Measurements from ENCODE around the gene GREB1L. TPM values are rescaled to one million over a fixed set of nuclear protein-coding genes. Genes with fewer than 3 reads are reported as not detected.

GREB1L gene
- total and polyA plus RNA-seq, 2 donors, result 0.10 to 1.4 TPM

DNA sequence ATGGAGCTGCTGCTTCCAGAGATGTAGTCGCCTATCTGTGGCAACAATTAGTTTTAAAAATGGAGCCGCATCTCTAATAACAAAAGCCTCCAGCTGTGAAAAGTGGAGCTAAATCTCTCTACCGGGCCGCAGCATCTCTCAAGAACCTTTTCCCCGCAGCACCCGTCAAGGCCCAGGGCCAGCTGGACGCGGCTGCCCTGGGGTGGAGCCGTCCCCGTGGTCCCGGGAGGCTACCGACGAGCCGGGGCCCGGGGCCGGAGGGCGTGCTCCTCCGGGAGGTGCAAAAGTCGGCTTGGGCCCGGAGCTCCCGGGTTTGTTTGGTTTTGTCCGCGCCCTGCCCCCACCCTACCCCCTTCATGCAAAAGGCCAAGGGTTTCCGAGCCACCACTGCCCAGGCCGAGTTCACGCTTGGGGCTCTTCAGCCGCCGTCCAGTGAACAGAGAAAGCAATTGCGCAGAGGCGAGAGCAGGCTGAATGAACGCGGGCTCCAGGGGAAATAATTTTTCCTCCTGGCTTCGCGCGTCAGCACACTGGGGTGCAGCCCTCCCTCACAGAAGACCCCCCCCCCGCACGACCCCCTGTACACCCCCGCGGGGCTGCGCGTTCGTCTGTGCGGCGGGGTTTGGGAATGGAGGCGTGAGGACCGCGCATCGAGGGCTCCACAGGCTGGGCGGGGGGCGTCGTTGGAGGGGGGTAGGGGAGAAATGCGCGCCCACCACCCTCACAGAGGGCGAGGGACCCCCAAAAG lies 557 bp upstream of the GREB1L start:
- 2% methylated on average over 54 of the region's 54 CpGs for WGBS
- no peak overlapping the region for H3K27ac ChIP-seq (ENCODE audit: low read depth)

DNA sequence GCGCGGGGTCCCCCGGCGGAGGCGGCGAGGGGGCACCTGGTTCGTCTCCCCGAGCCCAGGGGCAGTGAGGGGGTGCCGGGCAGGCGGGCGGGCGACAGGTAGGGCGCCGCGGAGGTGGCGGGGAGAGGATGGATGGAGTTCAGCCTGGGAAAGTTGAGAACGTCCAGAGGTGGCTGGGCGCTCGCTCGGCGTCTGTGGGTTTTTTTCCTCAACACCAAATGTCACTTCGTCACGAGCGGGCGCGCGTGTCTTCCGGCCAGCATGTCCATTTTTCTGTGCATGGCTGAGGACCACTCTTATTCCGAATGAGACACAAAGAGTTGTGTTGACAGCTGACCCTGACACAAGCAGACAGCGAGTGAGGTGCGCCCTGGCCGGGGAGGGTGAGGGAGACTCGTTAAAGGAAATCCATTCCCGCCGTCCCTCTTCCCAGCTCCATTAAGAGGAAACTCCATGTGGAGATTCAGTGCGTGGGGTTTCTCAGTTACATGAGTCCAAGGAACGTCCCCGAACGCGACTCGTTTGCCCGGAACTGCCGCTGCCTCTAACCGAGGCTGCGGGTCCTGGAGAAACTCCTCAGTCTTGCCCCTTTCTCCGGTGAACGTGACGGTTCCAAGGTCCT lies 859 bp downstream of the GREB1L start:
- Histone ChIP-seq H3K27ac (ENCODE audit: low read depth) (no peak overlapping the region), H3K4me3 (ENCODE audit: low read depth, low read length) (peak overlapping the region; percentile 73), H3K4me1 (ENCODE audit: insufficient read depth) (peaks cover 2% of the 10 kb centered on the region), H3K36me3 (ENCODE audit: insufficient read depth) (no peaks in the 10 kb centered on the region)
- WGBS, result 2% methylated on average over 48 of the region's 48 CpGs
- no peak for DNase-seq (ENCODE audit: extremely low spot score)

More for the DNA sequence above, 557 bp upstream of the GREB1L start:
- Histone ChIP-seq H3K4me3 (ENCODE audit: low read depth, low read length) (peak overlapping the region; percentile 73), H3K36me3 (ENCODE audit: insufficient read depth) (no peaks in the 10 kb centered on the region), H3K4me1 (ENCODE audit: insufficient read depth) (peaks cover 2% of the 10 kb centered on the region)
- no peak for DNase-seq (ENCODE audit: extremely low spot score)

DNA sequence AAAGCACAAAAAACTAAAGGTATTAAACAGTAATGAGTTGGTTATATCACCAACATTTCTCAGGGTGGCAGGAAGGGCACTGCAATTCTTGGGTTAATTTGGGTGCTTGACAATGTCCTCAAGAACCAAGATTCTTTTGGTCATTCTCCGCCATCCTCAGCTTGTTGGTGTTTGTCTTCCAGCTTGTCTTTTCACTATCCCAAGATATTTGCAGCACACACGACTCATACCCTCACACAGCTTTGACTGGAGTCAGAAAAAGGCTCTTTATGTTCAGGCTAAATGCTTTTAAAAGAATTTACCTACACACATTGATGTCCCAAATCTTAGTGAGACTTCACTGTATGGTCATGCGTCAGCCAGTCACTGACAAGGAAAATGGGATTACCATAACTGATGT lies 12.5 kb downstream of the GREB1L start:
- H3K4me1 ChIP-seq (ENCODE audit: insufficient read depth), result no peaks in the 10 kb centered on the region
- no peak overlapping the region for H3K4me3 ChIP-seq (ENCODE audit: low read depth, low read length)
- DNase-seq (ENCODE audit: extremely low spot score), result no peak
- H3K27ac ChIP-seq (ENCODE audit: low read depth), result no peak overlapping the region
- 72% methylated on average over 3 of the region's 3 CpGs for WGBS
- peaks cover 1% of the 10 kb centered on the region for H3K36me3 ChIP-seq (ENCODE audit: insufficient read depth)

DNA sequence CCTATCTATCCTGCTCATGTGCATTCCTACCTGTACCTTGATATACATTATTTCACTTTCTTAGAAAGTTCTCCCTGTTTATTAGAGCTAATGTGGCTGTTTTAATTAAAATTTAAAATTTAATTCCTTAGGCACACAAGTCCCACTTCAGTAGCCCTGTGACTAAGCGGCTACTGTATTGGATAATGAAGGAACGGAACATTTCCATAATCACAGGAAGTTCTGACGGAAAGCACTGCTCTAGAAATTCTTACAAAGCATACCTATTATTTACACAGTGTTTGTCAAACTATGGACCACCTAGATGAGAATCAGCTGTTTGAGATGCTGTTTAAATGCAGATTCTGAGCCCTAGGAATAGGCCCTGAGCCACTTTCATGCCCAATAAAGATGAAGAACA lies 13.2 kb downstream of the GREB1L start:
- Histone ChIP-seq H3K36me3 (ENCODE audit: insufficient read depth) (peaks cover 1% of the 10 kb centered on the region), H3K4me3 (ENCODE audit: low read depth, low read length) (no peak overlapping the region), H3K27ac (ENCODE audit: low read depth) (no peak overlapping the region), H3K4me1 (ENCODE audit: insufficient read depth) (no peaks in the 10 kb centered on the region)
- no peak for DNase-seq (ENCODE audit: extremely low spot score)
- WGBS, result 74% methylated on average over 3 of the region's 3 CpGs

DNA sequence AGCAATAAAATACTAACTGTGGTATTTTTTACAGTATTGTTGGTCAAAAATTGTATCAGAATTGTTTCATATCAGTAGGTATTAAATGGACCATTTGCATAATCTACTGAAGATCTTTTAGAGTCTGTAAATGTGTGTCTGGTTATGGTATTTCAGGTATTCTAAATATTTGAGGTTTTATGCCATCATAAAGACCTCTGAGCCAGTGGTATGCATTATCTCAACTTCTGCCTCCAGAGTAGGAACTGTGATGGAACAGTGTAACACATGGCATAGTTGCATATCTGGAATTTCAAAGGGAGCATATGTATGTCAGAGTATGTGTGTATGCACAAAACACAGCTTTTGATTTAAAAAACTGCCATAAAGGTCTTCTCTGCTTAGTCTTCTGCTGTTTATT lies 15.4 kb downstream of the GREB1L start:
- H3K36me3 ChIP-seq (ENCODE audit: insufficient read depth), result peaks cover 1% of the 10 kb centered on the region
- no peaks in the 10 kb centered on the region for H3K4me1 ChIP-seq (ENCODE audit: insufficient read depth)
- no peak for DNase-seq (ENCODE audit: extremely low spot score)
- H3K4me3 ChIP-seq (ENCODE audit: low read depth, low read length), result no peak overlapping the region
- no peak overlapping the region for H3K27ac ChIP-seq (ENCODE audit: low read depth)

DNA sequence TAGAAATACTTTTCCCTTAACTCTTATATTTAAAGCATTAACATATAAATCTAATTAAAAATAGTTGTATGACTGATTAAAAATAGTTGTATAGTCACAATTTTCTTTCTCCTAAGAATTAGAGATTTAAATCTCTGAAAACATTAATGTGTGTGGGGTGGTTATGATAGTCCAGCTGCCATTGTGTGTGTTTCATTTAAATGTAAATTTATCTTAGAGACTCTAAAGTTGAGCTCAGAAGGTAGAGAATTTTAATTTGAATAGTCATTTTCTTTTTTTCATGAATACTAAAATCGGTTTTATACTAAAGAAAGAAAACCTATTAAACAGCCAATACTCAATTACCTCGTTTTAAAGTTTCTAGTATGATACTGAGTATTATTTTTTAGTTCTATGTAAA lies 18.6 kb downstream of the GREB1L start:
- H3K36me3 ChIP-seq (ENCODE audit: insufficient read depth), result peaks cover 1% of the 10 kb centered on the region
- H3K27ac ChIP-seq (ENCODE audit: low read depth), result no peak overlapping the region
- H3K4me3 ChIP-seq (ENCODE audit: low read depth, low read length), result no peak overlapping the region
- H3K4me1 ChIP-seq (ENCODE audit: insufficient read depth), result no peaks in the 10 kb centered on the region
- WGBS, result 39% methylated on average over 2 of the region's 2 CpGs
- no peak for DNase-seq (ENCODE audit: extremely low spot score)

DNA sequence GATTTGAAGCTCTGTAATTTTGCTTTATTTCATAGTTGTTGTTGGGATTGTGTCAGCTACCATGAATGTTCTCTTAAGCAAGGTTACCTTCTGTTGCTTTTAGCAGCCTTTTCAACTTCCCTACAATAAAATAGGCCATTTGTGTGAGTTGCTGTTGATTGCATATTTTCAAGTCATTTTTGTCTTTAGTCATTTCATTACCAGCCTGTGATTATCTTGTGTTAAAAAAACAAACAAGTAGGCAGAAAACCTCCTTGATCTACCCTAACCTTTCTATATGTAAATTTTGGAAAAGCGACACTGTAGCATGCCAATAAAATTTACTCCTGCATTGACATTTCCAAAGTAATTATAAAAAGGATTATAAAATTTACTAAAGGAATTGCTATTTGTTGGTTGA lies 19.3 kb downstream of the GREB1L start:
- WGBS, result 94% methylated on average over 1 of the region's 1 CpG
- peaks cover 1% of the 10 kb centered on the region for H3K36me3 ChIP-seq (ENCODE audit: insufficient read depth)

DNA sequence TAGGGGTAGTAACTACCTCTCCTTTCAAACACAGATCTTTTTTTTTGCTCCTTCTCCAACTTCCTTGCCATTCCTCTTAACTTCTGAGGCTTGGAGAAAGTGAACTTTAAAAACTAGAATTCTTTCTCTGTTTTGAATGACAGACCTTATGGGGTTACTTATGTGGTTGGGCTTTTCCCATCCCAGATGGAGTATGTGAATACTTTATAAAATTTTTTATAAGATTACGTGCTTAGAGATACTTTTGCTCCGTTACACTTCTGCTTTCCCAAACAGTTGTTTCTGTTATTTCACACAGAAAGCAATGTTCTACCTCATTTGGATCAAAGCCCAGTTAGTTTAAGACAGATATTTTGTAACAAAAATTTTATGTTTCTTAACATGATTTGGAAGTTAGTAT lies 20.2 kb downstream of the GREB1L start:
- no peak overlapping the region for H3K27ac ChIP-seq (ENCODE audit: low read depth)
- WGBS, result 41% methylated on average over 2 of the region's 2 CpGs
- no peak overlapping the region for H3K4me3 ChIP-seq (ENCODE audit: low read depth, low read length)
- H3K36me3 ChIP-seq (ENCODE audit: insufficient read depth), result peaks cover 1% of the 10 kb centered on the region
- H3K4me1 ChIP-seq (ENCODE audit: insufficient read depth), result no peaks in the 10 kb centered on the region
- DNase-seq (ENCODE audit: extremely low spot score), result no peak

More for the DNA sequence above, 19.3 kb downstream of the GREB1L start:
- H3K4me1 ChIP-seq (ENCODE audit: insufficient read depth), result no peaks in the 10 kb centered on the region
- no peak overlapping the region for H3K27ac ChIP-seq (ENCODE audit: low read depth)
- H3K4me3 ChIP-seq (ENCODE audit: low read depth, low read length), result no peak overlapping the region
- no peak for DNase-seq (ENCODE audit: extremely low spot score)

DNA sequence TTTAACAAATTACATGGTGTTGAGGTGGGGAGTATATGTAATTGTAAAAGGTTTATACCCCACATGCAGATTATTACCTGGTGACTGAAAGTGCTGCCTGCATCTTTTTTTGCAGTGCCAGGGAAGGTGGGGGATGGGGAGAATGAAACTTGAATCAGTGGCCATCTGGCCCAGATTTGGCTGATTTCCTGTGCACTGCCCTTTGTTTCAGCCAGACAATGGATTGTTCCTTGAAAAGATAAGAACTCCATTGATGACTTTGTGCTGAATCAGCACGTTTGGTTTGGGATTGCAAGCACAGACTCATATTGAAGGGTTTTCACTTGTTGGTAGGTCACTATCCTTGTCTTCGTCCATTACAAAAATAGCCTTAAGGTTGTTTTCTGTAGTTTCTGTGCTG lies 20.9 kb downstream of the GREB1L start:
- no peak overlapping the region for H3K27ac ChIP-seq (ENCODE audit: low read depth)
- 66% methylated on average over 2 of the region's 2 CpGs for WGBS
- DNase-seq (ENCODE audit: extremely low spot score), result no peak
- H3K36me3 ChIP-seq (ENCODE audit: insufficient read depth), result no peaks in the 10 kb centered on the region
- H3K4me1 ChIP-seq (ENCODE audit: insufficient read depth), result no peaks in the 10 kb centered on the region
- H3K4me3 ChIP-seq (ENCODE audit: low read depth, low read length), result no peak overlapping the region

DNA sequence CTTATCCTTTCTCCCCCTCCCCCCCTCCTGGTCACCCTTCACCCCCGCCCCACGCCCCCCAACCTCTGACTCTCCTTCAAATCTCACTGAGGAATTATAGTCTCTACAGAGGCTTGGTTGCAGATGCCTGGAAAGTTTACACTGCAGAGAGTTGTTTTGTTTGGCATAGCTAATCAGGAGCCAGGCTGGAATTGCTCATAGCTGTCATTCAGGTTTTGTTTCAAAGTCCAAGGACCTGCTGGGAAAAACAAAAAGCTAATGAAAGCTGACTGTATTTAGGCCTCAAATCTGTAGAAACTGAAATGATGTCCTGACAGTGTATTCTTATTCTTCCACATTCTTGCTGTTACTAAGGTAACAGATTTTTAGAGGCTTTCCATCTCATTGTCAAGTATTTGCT lies 22.6 kb downstream of the GREB1L start:
- no peak overlapping the region for H3K27ac ChIP-seq (ENCODE audit: low read depth)
- no peak overlapping the region for H3K4me3 ChIP-seq (ENCODE audit: low read depth, low read length)
- H3K4me1 ChIP-seq (ENCODE audit: insufficient read depth), result no peaks in the 10 kb centered on the region
- 33% methylated on average over 2 of the region's 2 CpGs for WGBS
- no peaks in the 10 kb centered on the region for H3K36me3 ChIP-seq (ENCODE audit: insufficient read depth)
- no peak for DNase-seq (ENCODE audit: extremely low spot score)

DNA sequence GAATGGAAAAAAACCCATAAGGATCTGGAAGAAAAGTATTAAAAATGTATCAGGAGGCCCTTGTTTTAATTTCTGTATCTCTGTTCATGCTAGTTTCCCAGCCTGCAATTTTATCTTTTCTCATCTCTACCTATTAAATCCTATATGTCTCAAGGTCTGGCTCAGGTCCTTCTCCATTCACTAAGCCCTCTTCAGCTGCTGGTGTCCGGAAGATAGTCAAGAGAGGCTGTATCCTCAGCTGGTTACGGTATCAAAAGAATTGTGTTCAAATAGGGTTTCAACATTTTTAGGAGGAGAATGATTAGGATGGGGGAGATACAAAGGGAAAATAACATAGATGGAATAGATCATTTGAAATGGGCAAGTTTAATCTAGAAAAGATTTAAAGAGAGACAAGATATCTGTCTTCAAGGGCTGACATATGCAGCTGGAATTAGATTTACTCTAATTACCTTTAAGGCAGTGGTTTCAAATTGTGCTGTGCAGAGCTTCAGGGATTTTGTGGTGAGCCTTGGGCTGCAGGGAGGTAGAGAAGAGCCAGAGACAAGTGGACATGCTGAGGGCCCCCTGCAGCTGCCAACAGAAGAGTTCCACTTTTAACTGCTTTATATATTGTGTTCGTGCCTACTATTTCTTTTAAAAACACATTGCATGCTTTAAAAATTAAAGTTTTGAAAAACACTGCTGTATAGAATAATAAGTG lies 24.1 kb downstream of the GREB1L start:
- H3K27ac ChIP-seq (ENCODE audit: low read depth), result no peak overlapping the region
- H3K4me1 ChIP-seq (ENCODE audit: insufficient read depth), result no peaks in the 10 kb centered on the region
- no peak overlapping the region for H3K4me3 ChIP-seq (ENCODE audit: low read depth, low read length)
- 85% methylated on average over 3 of the region's 3 CpGs for WGBS
- no peaks in the 10 kb centered on the region for H3K36me3 ChIP-seq (ENCODE audit: insufficient read depth)
- DNase-seq (ENCODE audit: extremely low spot score), result no peak

DNA sequence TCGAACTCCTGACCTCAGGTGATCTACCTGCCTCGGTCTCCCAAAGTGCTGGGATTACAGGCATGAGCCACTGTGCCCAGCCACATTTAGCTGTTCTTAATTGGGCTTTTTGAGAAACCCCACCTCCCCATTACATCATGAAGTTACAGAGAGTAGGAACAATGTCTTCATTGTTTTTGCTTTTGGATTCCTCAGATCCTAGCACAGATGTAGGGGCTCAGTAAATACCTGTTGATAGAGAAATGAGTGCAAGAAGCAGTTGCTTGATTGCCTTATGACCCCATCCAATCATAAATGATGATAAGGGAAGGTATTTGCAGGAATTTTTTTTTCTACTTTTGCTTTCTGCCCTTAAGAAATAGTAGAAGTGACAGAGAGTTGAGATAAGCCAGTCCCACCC lies 25.4 kb downstream of the GREB1L start:
- Histone ChIP-seq H3K4me3 (ENCODE audit: low read depth, low read length) (no peak overlapping the region), H3K36me3 (ENCODE audit: insufficient read depth) (no peaks in the 10 kb centered on the region)
- 86% methylated on average over 2 of the region's 2 CpGs for WGBS

DNA sequence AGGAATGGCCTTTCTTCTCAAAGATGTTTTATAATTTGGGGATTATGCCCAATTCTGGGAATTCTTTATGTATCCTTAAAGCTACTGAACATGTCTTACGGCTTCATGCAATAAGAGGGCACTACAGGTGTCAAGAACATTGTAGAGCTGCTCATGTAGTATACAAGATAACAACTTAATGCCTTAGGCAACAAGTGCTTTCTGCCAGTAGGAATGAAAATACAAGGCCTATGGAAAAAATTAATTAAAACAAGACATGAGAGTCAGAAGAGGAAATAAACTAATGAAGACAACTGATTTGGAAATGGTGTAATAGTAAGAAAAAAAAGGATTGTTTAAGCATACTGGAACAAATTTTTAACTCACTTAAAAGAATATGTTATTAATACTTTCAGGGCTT lies 27.3 kb downstream of the GREB1L start:
- WGBS, result 0% methylated on average over 1 of the region's 1 CpG
- no peak overlapping the region for H3K27ac ChIP-seq (ENCODE audit: low read depth)
- no peak for DNase-seq (ENCODE audit: extremely low spot score)

More for the DNA sequence above, 25.4 kb downstream of the GREB1L start:
- no peak overlapping the region for H3K27ac ChIP-seq (ENCODE audit: low read depth)
- no peaks in the 10 kb centered on the region for H3K4me1 ChIP-seq (ENCODE audit: insufficient read depth)
- DNase-seq (ENCODE audit: extremely low spot score), result no peak

DNA sequence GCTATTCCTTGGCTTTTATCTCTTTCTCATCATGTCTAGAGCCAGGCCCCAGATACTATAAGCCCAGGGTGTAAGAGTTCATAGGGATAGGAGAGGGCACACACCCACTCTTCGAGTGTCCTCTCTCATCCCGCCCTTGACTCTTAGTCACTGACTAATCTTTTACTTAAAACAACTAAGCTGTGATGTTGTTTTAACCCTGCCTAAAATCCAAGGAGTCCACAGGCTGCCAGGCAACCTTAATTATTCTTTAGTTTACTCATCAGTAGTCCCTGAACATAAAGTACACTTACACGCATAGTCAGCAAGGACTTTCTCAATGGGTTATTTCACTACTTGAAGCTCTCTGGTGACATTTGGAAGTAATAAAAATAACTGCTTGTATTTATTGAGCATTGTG lies 28.4 kb downstream of the GREB1L start:
- H3K4me1 ChIP-seq (ENCODE audit: insufficient read depth), result no peaks in the 10 kb centered on the region
- H3K36me3 ChIP-seq (ENCODE audit: insufficient read depth), result no peaks in the 10 kb centered on the region
- H3K4me3 ChIP-seq (ENCODE audit: low read depth, low read length), result no peak overlapping the region
- WGBS, result 74% methylated on average over 3 of the region's 3 CpGs
- no peak for DNase-seq (ENCODE audit: extremely low spot score)
- no peak overlapping the region for H3K27ac ChIP-seq (ENCODE audit: low read depth)

More for the DNA sequence above, 27.3 kb downstream of the GREB1L start:
- Histone ChIP-seq H3K4me1 (ENCODE audit: insufficient read depth) (no peaks in the 10 kb centered on the region), H3K4me3 (ENCODE audit: low read depth, low read length) (no peak overlapping the region), H3K36me3 (ENCODE audit: insufficient read depth) (no peaks in the 10 kb centered on the region)

All from urinary bladder (tissue), 4 donors.